Activated T-cell treated with anti-CD3 and anti-CD28 coated beads for 24 hours (primary cell): ENCODE data around the gene ZNF418.
"Not testable (repeated sequence)": the region's sequence is repeated elsewhere in the genome, so short reads cannot be mapped to it uniquely, and the experiment has no call there.

Experiments used
- DNase-seq: peaks from one replicate; pipeline ENCODE4 v3.0.0-alpha.2; 2020; ENCODE audit warnings: low read depth

Gene ZNF418

DNA sequence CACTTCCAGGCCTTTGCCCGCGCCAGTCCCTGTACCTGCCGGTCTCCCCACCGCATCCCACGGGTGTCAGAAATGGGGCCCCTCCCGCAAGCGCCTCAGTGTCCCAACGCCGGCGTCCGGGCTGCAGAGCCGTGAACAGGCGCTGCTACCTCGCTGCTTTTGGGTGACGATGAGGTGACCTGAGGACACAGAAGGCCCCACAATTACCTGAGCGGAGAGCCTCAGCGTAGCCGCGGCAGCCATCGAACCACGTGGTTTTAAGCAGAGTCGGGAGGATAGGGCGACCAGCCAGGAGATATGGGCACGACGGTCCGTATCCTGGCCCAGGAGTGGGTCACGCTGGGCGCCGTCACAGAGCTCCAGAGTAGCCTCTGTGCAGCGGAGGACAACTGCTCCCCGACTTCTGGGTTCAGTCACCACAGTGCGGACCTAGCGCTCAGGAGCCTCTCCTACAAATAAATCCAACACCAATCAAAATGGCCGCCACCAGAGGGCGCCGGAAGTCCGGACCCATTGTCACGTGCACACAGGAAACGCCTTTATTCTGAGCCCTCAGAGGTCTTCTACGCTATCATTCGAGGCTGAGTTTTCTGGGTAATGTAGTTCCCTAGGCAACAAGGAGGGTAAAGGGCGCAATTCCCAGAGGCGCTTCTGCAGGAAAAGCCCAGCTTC, 46.5 kb downstream of the ZNF418 start, which contains the start of gene ZNF814:
Gene ZNF814, minus strand, starts transcription at position 478 of the 672 bp plus-strand sequence. Its CDS starts 235 bp downstream, at position 243.
- DNase-seq, result peak; percentile 78

DNA sequence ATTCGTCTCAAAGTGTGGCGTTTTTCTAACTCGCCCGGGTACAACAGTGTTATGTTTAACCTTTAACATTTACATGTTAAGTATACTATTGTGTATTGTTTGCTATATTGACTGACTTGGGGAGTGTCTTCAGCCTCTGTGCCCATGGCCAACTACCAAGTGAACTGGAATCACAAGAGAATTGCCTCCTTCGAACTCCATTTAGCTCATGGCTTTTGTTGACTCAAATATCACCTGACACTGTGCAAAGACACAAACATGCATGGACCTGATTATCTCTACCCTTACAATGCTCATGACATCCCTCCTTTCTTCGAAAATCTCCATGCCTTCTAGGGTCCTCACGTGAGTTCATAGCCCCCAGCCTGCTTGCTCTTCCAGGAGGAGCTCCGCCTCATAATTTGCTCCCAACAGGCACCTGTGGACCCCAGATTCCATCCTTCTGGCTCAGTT, 47.1 kb downstream of the ZNF418 start:
- no peak for DNase-seq

DNA sequence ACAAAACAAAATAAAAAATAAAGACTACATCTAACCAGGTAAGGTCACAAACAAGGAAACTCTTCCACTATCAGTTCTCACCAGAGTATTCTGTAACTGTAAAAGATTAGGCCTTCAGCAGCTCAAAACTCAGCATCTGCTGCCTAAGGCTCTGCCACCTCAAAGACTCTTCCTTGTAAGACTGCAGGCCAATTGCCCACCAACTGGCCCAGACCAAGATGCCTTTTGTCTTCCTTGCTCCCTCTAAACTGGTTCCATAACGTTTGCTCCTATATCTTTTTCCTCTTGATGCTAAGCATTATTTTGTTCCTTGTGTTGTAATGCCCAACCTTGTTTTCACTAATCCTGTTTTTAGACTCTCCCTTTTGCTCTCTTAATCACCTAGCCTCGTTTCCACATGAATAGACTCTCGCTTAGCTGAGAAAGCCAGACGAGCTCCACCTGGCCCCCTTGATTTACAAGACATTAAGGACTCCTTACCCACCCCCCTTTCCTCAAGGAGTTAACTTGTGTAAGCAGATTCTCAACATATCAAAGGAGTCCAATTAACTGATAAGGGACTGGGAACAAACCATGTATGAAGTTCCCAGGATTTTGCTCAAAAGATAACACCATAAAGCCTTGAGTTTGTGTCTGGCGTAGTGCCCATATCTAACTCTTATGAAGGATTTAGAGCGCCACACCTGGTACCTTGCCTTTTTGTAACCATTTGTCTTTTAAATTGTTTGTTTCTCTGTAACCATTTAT, 47.8 kb downstream of the ZNF418 start:
- no peak for DNase-seq

DNA sequence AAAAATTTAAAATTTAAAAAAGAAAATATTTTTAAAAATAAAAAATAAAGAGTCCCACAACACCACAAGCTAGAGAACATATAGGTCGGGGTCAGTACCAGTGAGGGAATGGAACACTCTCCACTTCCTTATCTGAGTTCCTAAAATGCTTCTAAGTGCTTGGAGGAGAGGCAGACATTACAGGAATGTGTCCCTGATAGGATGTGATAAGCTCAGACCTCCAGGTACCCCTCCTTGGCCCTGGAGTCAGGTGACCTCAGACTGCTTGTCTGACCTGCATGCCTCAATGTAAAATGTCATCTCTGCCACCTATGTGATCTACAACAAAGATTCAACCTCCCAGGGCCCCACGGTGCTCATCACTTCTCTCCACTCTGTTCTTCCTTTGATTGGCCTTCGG, 49.2 kb downstream of the ZNF418 start:
- no peak for DNase-seq

DNA sequence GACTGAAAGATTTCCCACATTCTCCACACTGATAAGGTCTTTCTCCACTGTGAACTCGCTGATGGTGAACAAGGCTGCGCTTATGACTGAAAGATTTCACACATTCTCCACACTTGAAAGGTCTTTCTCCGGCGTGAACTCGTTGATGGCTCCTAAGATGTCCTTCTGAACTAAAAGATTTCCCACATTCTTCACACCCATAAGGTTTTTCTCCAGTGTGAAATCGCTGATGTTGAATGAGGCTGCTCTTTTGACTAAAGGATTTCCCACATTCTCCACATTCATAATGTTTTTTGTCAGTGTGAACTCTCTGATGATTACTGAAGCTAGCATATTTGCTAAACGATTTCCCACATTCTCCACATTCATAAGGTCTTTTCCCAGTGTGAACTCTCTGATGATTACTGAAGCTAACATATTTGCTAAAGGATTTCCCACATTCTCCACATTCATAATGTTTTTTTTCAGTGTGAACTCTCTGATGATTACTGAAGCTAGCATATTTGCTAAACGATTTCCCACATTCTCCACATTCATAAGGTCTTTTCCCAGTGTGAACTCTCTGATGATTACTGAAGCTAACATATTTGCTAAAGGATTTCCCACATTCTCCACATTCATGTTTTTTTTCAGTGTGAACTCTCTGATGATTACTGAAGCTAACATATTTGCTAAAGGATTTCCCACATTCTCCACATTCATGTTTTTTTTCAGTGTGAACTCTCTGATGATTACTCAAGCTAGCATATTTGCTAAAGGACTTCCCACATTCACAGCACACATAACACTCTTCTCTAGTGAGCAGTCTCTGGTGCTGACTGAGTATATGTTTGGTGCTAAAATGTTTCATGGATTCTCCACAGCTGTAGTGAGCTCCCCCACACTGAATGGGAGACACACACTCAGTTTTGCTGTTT, 61.1 kb downstream of the ZNF418 start:
- not testable (repeated sequence) for DNase-seq

DNA sequence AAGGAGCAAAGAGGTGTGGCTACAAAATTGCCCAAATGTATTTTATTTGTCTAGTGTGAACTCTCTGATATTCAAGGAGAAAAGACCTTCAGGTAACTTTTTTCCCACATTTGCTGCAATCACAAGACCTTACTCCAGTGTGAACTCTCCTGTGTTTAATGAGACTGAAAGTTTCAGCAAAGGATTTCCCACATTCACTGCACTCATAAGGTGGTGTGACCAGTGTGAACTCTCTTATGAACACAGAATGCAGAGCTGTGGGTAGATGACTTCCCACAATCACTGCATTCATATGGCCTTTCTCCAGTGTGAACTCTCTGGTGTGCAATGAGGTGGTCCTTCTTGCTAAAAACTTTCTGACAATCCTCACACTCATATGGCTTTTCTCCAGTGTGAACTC, 62.8 kb downstream of the ZNF418 start:
- DNase-seq, result no peak
